ENCODE results near the gene TTC31. TPM values are rescaled to one million over a fixed set of nuclear protein-coding genes. Genes with fewer than 3 reads are reported as not detected.

The TTC31 gene
- total RNA-seq, 1 donor from 2014 or later = 16.8 TPM

DNA sequence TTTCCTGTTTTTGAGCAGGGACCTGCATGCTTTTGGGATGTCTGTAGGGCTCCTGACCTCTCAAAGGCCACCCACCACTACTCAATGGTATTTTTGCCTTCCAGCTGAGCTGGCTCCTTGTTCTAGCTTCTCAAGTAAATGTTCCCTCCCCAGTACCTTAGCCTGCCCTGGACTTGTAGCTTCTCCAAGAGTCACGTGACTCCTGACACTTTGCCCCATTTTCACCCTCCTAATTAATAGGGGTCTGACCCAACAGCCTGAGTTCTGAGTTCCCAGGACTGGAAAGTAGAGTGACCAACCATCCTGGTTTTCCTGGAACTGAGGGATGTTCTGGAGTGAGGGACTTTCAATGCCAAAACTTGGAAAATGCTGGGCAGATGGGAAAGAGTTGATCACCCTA is 12.6 kb downstream of the TTC31 start:
- Mint-ChIP-seq H3K4me1 (ENCODE audit: unreplicated experiment) (peaks cover 13% of the 10 kb centered on the region), H3K4me3 (ENCODE audit: unreplicated experiment) (no peak overlapping the region), H3K27me3 (ENCODE audit: unreplicated experiment) (peaks cover 29% of the 10 kb centered on the region), H3K9me3 (ENCODE audit: unreplicated experiment) (no peaks in the 10 kb centered on the region), H3K36me3 (ENCODE audit: low read depth, unreplicated experiment) (peaks cover 26% of the 10 kb centered on the region), H3K27ac (ENCODE audit: unreplicated experiment) (no peak overlapping the region)
- DNase-seq (ENCODE audit: low spot score) = no peak
- TF ChIP-seq, protein P1, sequence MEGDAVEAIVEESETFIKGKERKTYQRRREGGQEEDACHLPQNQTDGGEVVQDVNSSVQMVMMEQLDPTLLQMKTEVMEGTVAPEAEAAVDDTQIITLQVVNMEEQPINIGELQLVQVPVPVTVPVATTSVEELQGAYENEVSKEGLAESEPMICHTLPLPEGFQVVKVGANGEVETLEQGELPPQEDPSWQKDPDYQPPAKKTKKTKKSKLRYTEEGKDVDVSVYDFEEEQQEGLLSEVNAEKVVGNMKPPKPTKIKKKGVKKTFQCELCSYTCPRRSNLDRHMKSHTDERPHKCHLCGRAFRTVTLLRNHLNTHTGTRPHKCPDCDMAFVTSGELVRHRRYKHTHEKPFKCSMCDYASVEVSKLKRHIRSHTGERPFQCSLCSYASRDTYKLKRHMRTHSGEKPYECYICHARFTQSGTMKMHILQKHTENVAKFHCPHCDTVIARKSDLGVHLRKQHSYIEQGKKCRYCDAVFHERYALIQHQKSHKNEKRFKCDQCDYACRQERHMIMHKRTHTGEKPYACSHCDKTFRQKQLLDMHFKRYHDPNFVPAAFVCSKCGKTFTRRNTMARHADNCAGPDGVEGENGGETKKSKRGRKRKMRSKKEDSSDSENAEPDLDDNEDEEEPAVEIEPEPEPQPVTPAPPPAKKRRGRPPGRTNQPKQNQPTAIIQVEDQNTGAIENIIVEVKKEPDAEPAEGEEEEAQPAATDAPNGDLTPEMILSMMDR (IDR thresholded peaks at IDR 0.05; ENCODE audit: unreplicated experiment) = no peak

DNA sequence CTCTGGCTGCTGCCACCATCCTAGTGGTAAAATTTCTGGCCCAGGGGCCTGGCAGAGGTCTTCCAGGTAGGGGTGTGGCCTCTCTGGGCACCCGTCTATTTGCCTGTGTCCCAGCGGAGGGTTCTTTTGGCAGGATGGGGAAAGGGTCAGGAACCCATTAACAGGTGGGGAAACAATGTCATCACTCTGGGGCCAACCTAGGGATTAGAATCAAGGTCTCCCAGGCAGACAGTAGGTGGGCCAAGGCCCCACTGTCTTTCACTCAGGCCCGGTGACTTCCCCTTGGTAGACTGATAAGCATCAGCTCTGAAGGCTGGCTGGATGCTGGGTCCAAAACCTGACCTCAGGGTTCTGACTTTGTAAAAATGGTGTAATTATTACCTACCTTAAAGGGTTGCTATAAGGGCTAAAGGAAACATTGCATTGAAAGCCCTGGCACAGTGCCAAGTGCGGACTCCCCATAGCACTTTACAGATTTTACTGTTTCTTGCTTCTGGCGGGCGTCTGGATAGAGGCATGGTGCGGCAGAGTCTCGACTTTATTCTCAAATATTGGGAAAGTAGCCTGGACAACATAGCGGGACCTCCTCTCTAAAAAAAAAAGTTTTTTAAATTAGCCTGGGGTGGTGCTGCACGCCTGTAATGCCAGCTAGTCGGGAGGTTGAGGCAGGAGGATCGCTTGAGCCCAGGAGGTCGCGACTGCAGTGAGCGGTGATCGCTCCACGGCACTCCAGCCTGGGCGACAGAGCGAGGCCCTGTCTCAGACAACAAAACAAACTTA is 14.3 kb downstream of the TTC31 start:
- TF ChIP-seq, protein P1 (IDR thresholded peaks at IDR 0.05; ENCODE audit: unreplicated experiment) = no peak
- Mint-ChIP-seq H3K9me3 (ENCODE audit: unreplicated experiment) (no peaks in the 10 kb centered on the region), H3K27ac (ENCODE audit: unreplicated experiment) (no peak overlapping the region), H3K27me3 (ENCODE audit: unreplicated experiment) (peaks cover 37% of the 10 kb centered on the region), H3K4me1 (ENCODE audit: unreplicated experiment) (peaks cover 13% of the 10 kb centered on the region), H3K36me3 (ENCODE audit: low read depth, unreplicated experiment) (peaks cover 13% of the 10 kb centered on the region), H3K4me3 (ENCODE audit: unreplicated experiment) (peak overlapping the region; percentile 77)
- DNase-seq (ENCODE audit: low spot score) = no peak

DNA sequence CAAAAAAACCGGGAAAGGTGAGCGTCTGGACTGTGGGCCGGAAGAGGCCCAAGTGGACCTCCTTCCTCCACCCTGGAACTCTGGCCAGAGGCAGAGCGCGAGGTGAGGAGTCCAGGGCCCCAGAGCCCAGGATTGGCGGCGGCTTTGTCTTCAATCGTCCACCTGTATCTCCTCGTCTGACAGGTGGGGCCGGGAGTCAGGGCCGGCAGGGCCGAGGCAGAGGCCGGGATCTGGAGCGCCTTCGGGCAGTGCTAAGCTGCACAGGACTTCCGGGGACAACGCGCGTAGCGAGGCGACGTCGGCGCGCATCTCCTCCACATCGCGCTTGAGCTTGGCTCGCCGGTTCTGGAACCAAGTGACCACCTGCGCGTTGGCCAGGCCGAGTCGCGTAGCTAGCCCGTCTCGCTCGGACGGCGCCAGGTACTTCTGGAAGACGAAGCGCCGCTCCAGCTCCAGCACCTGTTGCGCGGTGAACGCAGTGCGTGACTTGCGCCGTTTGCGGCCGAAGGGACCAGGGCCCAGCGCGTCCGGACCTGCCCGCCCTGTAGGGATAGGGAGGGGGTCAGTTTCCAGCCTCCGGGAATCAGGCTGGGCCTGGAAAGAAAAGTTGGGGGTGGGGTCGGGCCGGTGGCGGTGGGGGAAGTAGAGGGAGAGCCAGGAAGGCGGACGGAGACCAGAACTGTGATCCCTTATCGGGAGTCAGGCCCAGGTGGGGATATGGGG is 15.1 kb downstream of the TTC31 start:
- no peak for DNase-seq (ENCODE audit: low spot score)
- Mint-ChIP-seq H3K27me3 (ENCODE audit: unreplicated experiment) (peaks cover 36% of the 10 kb centered on the region), H3K9me3 (ENCODE audit: unreplicated experiment) (no peaks in the 10 kb centered on the region), H3K4me3 (ENCODE audit: unreplicated experiment) (peak overlapping the region; percentile 77), H3K36me3 (ENCODE audit: low read depth, unreplicated experiment) (peaks cover 11% of the 10 kb centered on the region), H3K4me1 (ENCODE audit: unreplicated experiment) (peaks cover 13% of the 10 kb centered on the region), H3K27ac (ENCODE audit: unreplicated experiment) (no peak overlapping the region)
- TF ChIP-seq, protein P1 (IDR thresholded peaks at IDR 0.05; ENCODE audit: unreplicated experiment) = no peak

DNA sequence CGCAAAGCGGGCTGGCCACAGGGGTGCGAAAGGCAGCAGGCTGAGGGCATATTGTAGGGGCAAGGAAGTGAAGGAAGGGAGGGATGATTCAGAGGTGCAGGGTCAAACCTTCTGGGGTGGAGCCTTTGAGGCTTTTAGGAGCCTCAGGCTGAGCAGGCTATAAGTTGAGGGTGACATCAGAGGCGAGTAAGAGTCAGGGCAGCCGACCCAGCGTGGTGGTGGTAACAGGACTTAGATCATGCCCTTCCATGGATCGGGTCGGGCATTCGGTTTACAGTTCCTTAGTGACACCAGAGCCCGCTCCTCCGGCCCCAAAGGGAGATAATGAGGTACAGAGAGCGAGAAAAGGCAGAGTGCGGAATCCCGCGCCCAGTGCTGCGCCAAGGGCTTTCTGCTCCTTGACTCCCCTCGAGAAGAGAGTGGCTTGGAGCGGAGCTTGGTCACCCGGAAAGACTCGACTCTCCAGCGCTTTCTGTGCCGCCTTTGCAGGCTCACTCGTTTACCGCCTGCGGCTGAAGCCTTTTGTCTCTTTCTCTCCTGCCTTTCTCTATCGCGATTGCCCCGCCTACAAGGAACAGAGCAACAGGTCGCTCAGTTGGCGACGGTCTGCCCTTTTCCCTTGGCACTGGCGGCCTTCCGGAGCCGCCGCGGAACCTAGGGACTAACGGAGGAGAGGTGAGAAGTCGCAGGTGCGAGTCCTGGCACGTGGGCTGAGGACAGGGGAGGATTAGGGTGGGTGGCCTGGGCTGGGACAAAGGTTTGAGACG is 15.8 kb downstream of the TTC31 start:
- peak overlapping the region; percentile 78 for H3K4me3 Mint-ChIP-seq (ENCODE audit: unreplicated experiment)
- no peak for DNase-seq (ENCODE audit: low spot score)
- H3K4me1 Mint-ChIP-seq (ENCODE audit: unreplicated experiment) = peaks cover 13% of the 10 kb centered on the region
- H3K36me3 Mint-ChIP-seq (ENCODE audit: low read depth, unreplicated experiment) = peaks cover 7% of the 10 kb centered on the region
- H3K9me3 Mint-ChIP-seq (ENCODE audit: unreplicated experiment) = no peaks in the 10 kb centered on the region
- no peak overlapping the region for H3K27ac Mint-ChIP-seq (ENCODE audit: unreplicated experiment)
- TF ChIP-seq, protein P1 (IDR thresholded peaks at IDR 0.05; ENCODE audit: unreplicated experiment) = no peak
- H3K27me3 Mint-ChIP-seq (ENCODE audit: unreplicated experiment) = peaks cover 35% of the 10 kb centered on the region

All from endothelial cell (in vitro differentiated cells).